HG02623 (cell line): ENCODE measurements around the gene COBLL1.

Experiments used
- ATAC-seq: cut with Tn5 transposase; IDR thresholded peaks from one replicate; pipeline ENCODE4 v1.9.1; 2021; ENCODE audit warnings: moderate library complexity; ENCODE audit not compliant: unreplicated experiment

The COBLL1 gene

DNA sequence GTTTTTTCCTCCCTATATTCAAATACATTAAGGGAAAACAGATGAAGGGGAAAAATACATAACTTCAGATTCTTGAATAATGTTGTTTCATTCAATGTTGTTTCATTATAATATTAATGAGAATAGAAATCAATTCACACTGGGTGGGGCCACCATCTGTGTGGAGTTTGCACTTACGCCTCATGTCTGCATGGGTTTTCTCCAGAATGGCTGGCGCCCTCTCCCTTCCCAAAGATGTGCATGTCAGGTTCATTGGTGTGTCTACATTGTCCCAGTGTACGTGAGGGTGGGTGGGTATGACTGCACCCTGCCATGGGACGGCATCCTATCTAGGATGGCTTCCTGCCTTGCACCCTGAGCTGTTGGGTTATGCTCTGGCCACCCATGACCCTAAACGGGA, 51.7 kb downstream of the COBLL1 start:
- ATAC-seq, result no peak

DNA sequence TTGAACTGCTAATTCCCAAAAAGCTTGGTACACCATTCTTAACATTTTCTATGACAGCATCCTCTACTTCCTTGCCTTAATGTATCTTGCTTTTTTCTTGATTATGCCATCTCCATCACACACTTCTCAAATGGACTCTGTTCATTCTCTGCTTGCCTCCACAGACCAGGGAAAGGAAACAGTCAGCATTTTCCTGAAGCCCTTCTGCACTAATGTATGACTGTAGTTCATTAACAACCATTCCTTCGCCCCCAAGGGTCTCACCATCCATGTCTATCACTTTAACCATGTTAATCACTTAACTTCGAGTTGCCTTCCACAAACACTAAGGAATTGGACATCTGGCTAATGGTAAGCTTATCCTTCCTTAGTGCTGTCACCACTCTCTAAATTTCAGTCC, 54.8 kb downstream of the COBLL1 start:
- no peak for ATAC-seq

DNA sequence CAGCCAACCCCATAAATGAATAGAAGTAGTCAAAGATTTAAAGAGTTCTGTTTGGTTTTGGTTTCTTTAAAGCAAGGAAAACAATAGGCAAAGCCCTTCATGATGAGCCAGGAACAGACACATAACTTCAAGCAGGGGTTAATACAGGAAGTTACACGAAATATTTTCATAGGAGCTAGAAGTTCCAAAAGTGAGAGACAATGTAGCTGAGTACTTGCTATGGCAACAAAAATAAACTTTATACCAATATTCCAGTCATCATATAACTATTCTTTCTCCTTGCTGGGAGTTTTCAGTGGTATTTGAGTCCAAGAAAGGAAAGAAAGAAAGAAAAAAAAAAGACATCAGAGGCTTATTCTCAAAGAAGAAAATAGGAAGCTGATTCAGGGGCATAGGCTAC, 56.2 kb downstream of the COBLL1 start:
- no peak for ATAC-seq

DNA sequence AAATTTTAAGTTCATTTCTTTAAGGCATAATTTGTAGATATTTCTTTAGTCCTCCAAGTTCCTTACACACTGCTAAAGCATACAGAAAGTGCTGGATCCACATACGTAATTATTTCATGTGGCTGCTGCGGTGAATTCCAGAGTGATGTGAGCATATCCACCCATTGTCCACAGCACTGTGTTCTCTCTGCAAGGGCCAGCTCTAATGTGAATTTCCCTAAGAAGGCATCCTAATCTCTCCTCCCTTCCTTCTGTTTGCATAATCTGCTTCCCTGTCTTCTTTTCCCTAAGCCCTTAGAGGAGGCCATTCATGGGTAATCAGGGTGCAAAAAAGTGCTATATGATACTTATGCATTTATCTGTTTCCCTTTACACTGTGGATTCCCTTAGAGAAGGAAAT, 57.2 kb downstream of the COBLL1 start:
- ATAC-seq, result no peak

DNA sequence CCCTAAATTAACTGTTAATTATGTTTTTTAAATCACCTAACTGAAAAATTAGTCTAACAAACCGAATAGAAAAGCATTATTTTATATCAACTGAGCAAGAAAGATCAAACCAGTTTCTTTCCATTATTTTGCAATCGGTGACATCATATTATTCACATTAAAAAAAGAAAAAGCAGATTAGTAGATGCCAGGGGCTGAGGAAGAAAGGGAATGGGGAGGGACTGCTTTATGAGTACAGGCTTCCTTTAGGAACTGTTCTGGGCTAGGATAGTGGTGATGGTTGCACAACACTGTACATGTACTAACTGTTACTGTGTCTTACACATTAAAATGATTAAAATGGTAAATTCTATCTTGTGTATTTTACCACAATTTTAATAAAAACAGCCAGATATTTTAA, 59.3 kb downstream of the COBLL1 start:
- ATAC-seq, result no peak

DNA sequence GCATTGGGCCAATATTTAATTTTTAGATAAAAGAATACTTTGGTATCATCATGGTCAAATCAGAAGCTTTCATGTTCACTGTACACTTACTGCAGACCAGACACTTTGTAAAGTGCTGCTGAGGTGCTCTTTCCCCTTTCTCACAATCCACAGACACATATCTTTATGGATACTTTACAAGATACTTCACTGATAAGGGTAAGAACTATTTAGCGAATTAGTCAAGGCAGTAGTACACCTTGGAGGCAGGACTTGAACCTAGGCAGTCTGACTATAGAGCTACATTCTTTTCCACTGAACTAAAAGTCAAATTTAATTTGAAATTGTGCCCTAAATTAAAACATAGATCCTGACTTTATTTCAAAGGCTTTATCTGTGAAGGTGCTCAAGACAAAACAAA, 60.2 kb downstream of the COBLL1 start:
- ATAC-seq, result no peak

DNA sequence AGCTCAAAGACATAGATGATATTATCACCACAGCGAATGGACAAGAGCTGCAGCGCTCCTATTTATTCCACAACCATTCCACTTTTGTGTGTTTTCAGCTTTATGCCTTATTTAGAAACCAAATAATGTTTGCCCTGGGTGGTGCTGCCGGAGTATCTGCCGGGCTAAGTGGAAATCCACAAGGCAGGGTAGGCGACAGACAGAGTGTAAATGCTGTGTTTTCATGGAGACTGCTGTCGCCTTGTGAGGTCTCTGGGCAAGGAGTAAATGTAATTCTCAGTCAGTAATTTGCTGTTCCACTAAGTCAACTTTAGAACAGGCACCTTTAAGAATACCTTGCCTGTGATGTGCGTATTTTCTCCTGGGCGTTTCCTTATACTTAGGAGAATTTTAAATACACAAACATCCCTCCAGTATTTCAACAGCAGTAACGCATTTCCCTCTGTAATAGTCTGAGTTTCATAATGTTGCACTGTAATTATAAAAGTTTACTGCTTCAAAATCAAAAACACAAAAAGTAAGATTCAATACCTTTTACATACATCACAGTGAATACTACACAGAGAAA, 60.9 kb downstream of the COBLL1 start:
- no peak for ATAC-seq

DNA sequence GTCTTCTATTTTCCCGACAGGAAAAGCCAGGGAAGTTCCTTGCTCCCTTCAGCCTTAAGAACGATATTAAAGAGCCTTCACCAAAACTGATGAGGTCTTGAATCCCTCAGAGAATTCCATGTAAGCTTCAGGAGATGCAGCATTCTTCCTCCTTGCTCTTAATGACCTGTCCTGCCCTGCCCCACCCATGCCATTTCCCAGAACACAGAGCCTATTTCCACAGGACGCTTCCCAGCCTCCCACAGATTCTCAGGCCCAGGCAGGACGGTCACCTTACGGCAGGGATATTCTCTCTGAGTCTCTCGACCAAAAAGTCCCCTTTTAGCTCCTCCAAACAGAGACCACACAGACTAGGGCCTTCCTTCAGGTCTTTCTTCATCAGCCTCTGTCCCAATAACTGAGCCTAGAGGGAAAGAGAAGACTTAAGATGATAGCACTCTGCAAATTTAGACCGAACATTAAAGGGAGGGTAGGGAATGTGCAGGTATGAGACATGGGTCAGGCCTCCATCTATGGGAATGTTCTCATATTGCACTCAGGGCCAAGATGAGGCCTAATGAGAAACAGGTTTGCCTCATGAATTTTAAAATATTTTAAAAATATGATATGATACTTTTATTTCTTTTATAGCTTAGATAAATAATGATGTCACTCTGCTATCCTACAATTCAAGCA, 62.1 kb downstream of the COBLL1 start:
- ATAC-seq, result no peak

DNA sequence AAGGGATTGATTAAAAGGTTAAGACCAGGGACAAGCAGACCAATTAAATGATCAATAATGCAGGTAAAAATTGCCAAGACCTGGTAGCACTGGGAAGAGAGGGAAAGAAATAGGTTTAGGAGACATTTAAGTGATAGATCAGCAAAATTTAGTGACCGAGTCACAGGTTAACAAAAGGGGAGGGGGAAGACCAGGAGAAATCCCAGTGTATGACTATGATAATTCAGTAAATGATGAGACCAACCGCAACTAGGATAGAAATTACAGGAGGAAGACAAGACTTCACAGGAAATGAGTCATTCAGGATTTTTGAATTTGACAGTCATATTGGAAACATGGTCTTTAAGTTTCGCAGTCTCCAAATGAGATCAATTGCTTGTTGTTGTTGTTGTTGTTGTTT, 62.9 kb downstream of the COBLL1 start:
- ATAC-seq, result no peak

DNA sequence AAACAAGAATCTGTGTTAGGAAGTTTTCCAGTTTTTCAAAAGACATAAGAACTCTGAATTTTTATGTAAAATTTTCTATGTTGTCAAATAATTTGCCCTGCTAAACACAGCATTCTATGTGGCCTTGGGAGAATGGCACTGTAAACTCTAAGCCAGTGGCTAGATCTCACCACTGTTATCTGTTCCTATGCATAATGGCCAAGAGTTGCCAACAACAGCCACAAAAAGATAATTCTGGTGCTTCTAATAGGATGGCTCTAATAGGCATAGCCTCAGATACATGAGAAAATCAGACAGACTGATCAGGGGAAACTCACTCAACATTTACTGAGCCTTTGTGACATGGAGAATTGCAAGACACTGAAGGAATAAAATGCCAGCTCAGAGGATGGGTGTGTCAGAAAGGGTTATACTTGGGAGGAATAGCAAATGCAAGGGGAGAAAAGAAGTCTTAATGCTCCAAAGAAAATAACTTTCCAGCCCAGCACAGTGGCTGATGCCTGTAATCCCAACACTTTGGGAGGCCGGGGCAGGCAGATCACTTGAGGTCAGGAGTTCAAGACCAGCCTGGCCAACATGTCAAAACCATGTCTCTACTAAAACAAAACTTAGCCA, 63.7 kb downstream of the COBLL1 start:
- ATAC-seq, result no peak

DNA sequence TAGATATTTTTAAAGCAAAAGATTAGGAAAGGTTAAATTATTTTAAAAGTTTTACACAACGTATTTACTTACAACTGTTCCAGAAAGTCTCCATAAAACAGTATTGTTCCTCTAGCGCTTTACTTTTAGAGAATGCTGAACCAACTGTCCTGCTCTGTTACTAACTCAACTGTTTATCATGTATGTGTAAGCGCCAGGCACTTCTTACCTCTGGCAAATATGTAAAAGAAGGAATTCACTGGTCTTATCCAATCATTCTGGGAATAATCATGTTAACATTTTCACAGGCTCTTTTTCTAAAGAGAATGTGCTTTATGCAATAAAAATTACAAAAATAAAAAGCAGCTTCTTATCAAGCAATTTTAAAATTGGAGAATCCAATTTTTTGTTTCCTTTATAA, 68.0 kb downstream of the COBLL1 start:
- ATAC-seq, result no peak

DNA sequence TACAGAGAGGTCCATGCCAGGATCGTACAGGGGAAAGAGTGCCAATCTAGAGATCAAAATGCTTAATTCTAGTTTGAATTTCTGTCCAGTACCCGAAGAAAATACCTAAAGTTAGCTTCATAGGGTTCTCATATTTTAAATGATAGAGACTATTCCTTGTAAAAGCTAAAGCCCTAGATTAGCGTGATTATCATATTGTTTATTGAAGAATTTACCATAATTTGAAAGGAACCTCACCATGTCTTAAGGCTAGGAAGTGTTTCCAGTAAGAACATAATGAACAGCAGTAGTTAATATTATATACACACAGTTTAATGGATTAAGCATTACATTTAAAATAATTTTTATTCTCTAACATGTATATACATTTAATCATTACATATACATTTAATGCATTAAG, 68.5 kb downstream of the COBLL1 start:
- ATAC-seq, result no peak

DNA sequence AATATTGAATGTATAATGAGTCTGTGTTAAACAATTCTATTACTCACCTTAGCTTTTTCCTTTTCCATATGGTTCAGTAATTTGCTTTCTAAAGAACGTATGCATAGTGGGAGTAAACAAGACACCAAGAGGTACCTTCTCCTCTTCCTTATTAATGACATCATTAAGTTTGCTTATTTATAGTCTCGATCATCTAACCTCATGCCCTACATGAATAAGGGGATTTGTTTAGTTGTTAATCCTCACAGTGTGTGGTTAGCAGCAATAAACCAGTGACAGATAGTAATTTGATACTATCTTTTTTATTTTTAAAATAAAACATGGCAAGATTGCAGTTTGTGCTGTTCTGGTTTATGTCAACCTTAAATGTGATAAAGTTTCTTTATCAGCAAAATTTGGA, 69.7 kb downstream of the COBLL1 start:
- ATAC-seq, result no peak

DNA sequence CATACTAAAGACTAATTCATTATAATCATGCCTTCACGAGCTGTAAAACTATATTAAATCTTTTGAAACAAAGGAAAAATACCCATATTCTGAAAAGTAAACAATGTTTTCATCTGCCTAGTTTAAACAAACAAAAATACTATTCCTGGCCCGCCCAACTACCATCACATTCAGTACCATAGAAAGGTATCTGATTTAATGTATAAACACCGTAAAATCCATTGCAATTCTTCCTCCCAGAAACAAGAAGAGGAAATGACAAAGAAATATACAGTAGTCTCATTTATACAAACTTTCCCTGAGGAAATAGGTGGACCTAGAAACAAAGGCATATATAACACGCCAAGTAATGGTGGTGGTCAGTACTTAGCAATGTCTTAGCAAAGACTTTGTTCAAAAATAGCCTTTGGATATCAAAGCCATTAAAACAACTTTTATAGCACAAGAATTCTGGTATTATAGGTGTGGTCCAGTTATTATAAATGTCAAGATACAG, 71.2 kb downstream of the COBLL1 start:
- ATAC-seq, result no peak

DNA sequence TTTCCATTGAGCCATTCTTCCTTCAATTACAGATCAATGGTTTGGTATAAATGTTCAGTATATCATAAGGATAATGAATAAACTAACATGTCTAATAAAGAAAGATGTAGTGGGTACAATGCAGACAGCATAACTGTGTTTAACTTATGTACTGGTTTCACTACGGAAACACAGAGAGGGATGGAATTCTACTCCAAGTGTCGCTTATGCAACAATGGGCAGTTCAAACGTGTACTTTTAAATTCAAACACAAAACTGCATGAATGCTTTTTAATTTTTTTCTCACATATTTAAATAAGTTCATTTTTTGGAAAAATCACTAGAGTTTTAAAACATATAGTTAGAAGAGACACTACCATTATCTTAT, 74.7 kb downstream of the COBLL1 start:
- no peak for ATAC-seq

DNA sequence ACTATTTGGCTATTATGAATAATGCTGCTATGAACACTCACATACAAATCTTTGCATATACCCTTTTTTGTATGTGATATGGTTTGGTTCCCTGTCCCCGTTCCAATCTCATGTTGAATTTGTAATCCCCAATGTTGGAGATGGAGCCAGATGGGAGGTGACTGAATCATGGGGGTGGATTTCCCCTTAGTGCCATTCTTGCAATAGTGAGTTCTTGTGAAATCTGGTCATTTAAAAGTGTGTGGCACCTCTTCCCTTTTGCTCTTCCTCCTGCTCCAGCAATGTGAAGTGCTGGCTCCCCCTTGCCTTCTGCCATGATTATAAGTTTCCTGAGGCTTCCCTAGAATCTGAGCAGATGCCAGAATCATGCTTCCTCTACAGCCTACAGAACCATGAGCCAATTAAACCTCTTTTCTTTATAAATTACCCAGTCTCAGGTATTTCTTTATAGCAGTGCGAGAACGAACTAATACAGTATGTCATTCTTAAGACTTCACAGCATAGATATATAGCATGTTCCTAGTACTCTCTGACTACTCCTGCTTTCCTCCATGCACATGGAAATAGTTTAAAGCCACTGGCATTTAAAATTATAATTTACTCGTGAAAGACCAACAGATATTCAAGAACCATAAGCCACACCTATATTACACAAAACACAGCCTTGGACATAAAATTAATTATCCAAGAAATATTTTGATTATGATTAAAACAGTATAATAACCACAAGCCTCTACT, 75.2 kb downstream of the COBLL1 start:
- no peak for ATAC-seq

DNA sequence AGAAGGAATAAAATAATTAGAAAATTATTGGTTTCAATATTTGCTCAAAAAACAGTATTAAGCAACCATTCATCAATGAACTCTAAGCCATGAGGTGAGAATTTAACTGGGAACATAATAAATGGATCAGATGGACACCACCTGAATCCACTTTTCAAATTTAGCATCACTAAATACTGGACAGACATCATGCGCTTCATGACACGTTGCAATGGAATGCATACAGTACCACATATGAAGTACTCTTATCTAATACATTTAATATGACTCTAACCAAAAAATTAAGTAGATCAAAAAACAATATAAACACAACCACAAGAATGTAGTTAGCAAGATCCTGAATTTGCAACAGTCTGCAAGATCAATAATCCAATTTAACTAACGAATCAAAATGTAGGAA, 76.6 kb downstream of the COBLL1 start:
- no peak for ATAC-seq

DNA sequence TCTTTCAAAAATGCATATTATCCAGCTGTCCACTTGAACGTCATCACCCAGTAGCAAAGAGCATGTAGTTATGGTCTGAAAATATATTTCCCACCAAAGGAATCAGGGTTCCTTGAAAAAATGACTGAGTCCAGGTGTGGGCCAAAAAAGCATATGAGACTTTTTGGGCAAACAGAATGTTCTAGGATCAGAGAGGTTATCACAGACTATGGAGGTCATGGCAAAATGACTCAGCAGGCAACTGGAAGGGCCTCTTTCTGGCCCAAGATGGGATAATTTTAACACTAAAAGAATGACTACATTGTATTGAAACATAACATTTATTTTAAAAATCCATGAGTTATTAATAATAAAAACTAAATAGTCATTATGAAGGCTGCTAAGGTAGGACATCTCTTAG, 77.1 kb downstream of the COBLL1 start:
- ATAC-seq, result no peak

DNA sequence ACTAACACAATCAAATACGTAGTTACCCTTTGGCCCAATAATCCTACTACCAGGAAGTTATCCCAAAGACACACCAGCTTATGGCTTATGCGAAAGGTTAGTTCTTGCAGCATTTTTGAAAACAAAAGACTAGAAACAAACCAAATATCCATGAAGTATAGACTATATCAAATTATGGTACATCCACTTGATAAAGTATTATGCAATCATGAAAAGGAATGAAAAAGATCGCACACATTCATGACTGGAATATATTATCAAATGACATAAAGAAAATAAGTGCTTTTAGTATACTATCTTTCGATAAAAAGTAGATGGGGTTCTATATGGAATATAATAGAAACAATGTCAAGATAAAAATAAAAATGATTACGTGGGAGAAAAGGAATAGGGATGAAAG, 78.2 kb downstream of the COBLL1 start:
- ATAC-seq, result no peak

DNA sequence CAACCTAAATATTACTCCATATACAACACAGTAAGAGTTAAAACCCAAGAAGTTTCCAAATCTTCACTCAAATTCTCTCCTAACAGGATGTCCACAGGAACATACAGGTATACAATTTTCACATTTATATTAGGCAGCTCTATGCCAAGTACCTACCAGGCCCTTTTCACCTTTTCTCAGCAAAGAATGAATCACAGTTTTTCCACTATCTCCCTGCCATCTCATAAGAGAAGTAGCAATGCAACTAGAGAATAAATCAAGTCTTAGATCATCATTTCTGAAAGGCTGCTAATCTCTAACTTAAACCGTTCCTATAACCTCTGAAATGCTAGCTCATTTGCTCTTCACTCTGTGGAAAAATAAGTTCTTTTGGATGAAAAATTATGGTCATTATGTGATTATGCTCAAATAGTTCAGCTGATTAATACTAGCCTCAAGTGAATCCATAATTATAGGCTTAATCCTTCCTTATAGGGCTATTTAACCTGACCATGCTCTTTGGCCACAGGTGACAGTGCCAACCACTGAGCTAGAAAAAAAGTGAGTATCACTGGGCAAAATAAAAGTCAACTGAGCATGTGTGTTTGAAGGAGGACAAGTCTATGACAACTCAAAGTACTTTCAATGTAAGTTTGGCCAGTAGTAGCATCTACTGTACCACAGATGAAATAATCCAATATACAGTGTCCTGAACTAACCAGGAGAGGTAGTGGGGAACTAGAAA, 79.7 kb downstream of the COBLL1 start:
- peak; percentile 7 for ATAC-seq

DNA sequence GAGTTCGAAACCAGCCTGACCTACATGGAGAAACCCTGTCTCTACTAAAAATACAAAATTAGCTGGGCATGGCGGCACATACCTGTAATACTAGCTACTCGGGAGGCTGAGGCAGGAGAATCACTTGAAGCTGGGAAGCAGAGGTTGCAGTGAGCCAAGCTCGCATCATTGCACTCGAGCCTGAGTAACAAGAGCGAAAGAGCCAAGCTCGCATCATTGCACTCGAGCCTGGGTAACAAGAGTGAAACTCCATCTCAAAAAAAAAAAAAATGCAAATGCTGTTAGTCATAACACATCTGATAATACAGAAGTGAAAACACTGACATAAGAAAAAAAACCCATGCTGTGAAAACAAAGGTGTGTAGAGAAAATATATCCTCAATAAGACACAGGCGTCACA, 80.4 kb downstream of the COBLL1 start:
- ATAC-seq, result peak; percentile 98
